ENCODE results near the gene SGMS1.

SGMS1 gene

DNA sequence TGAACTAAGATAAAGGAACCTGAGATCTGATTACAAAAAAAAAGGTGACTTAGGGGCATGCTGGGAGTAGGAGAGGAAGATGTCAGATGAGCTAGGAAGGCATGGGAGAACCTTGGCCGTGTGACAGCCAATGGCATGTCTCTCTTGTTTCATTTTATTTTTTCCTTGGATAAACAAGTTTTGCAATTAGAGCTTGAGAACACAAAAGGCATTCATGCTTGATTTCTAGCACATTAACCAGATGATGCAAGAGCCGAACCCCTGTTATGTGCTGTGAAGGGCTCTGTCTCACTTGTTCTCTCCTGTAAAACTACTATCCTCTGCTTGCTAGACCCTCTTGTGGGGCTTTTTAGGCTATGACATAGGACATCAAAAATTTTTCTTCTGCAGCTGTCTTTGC lies 238.1 kb downstream of the SGMS1 start:
- TF ChIP-seq, protein P1, sequence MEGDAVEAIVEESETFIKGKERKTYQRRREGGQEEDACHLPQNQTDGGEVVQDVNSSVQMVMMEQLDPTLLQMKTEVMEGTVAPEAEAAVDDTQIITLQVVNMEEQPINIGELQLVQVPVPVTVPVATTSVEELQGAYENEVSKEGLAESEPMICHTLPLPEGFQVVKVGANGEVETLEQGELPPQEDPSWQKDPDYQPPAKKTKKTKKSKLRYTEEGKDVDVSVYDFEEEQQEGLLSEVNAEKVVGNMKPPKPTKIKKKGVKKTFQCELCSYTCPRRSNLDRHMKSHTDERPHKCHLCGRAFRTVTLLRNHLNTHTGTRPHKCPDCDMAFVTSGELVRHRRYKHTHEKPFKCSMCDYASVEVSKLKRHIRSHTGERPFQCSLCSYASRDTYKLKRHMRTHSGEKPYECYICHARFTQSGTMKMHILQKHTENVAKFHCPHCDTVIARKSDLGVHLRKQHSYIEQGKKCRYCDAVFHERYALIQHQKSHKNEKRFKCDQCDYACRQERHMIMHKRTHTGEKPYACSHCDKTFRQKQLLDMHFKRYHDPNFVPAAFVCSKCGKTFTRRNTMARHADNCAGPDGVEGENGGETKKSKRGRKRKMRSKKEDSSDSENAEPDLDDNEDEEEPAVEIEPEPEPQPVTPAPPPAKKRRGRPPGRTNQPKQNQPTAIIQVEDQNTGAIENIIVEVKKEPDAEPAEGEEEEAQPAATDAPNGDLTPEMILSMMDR (IDR thresholded peaks at IDR 0.05; ENCODE audit: low read length), result no peak
- Histone ChIP-seq H4K20me1 (ENCODE audit: insufficient read depth, low read length) (no peaks in the 10 kb centered on the region), H3K36me3 (ENCODE audit: insufficient read depth, low read length) (no peaks in the 10 kb centered on the region), H3K4me3 (ENCODE audit: low read depth, low read length, poor library complexity, severe bottlenecking) (no peak overlapping the region), H2AFZ (ENCODE audit: low read length) (no peak overlapping the region), H3K9ac (ENCODE audit: low read length) (no peak overlapping the region), H3K4me2 (ENCODE audit: low read length) (no peak overlapping the region), H3K4me1 (ENCODE audit: insufficient read depth, low read length, severe bottlenecking) (peaks cover 12% of the 10 kb centered on the region), H3K27me3 (ENCODE audit: insufficient read depth, low read length) (no peaks in the 10 kb centered on the region), H3K9me3 (ENCODE audit: low read length) (no peaks in the 10 kb centered on the region), H3K9me2 (ENCODE audit: low read depth, low read length) (no peaks in the 10 kb centered on the region), H3F3A (ENCODE audit: insufficient read depth, low read length) (no peaks in the 10 kb centered on the region), H3K27ac (ENCODE audit: low read depth, low read length, poor library complexity, severe bottlenecking) (no peak overlapping the region), H3K79me2 (ENCODE audit: insufficient read depth, low read length) (no peaks in the 10 kb centered on the region)

- no peaks in the 10 kb centered on the region for H3K27me3 ChIP-seq (ENCODE audit: insufficient read depth, low read length)
- H3K4me3 ChIP-seq (ENCODE audit: low read depth, low read length, poor library complexity, severe bottlenecking), result no peak overlapping the region
- H3F3A ChIP-seq (ENCODE audit: insufficient read depth, low read length), result no peaks in the 10 kb centered on the region
- no peak overlapping the region for H3K9ac ChIP-seq (ENCODE audit: low read length)
- H3K4me1 ChIP-seq (ENCODE audit: insufficient read depth, low read length, severe bottlenecking), result peaks cover 12% of the 10 kb centered on the region
- TF ChIP-seq, protein P1 (IDR thresholded peaks at IDR 0.05; ENCODE audit: low read length), result no peak
- no peak for TF ChIP-seq EZH2 (IDR thresholded peaks at IDR 0.05; ENCODE audit: borderline replicate concordance, low read length)
- H3K27ac ChIP-seq (ENCODE audit: low read depth, low read length, poor library complexity, severe bottlenecking), result no peak overlapping the region
- H3K9me2 ChIP-seq (ENCODE audit: low read depth, low read length), result no peaks in the 10 kb centered on the region
- no peaks in the 10 kb centered on the region for H3K36me3 ChIP-seq (ENCODE audit: insufficient read depth, low read length)
- H4K20me1 ChIP-seq (ENCODE audit: insufficient read depth, low read length), result no peaks in the 10 kb centered on the region
- H2AFZ ChIP-seq (ENCODE audit: low read length), result no peak overlapping the region
- no peak overlapping the region for H3K4me2 ChIP-seq (ENCODE audit: low read length)
- H3K79me2 ChIP-seq (ENCODE audit: insufficient read depth, low read length), result no peaks in the 10 kb centered on the region
- H3K9me3 ChIP-seq (ENCODE audit: low read length), result no peaks in the 10 kb centered on the region
Observed at GRCh38 chr10:50384898-50385297, 238.9 kb downstream of the SGMS1 start.

GRCh38 chr10:50384238-50384637 lies 239.5 kb downstream of the SGMS1 start:
- TF ChIP-seq, protein P1 (IDR thresholded peaks at IDR 0.05; ENCODE audit: low read length), result no peak
- no peak for TF ChIP-seq EZH2 (IDR thresholded peaks at IDR 0.05; ENCODE audit: borderline replicate concordance, low read length)
- Histone ChIP-seq H3K9me2 (ENCODE audit: low read depth, low read length) (no peaks in the 10 kb centered on the region), H3K27me3 (ENCODE audit: insufficient read depth, low read length) (no peaks in the 10 kb centered on the region), H3K4me3 (ENCODE audit: low read depth, low read length, poor library complexity, severe bottlenecking) (no peak overlapping the region), H3K4me2 (ENCODE audit: low read length) (no peak overlapping the region), H3K79me2 (ENCODE audit: insufficient read depth, low read length) (no peaks in the 10 kb centered on the region), H3K4me1 (ENCODE audit: insufficient read depth, low read length, severe bottlenecking) (peaks cover 12% of the 10 kb centered on the region), H4K20me1 (ENCODE audit: insufficient read depth, low read length) (no peaks in the 10 kb centered on the region), H3F3A (ENCODE audit: insufficient read depth, low read length) (no peaks in the 10 kb centered on the region), H3K9me3 (ENCODE audit: low read length) (no peaks in the 10 kb centered on the region), H3K9ac (ENCODE audit: low read length) (no peak overlapping the region), H2AFZ (ENCODE audit: low read length) (no peak overlapping the region), H3K27ac (ENCODE audit: low read depth, low read length, poor library complexity, severe bottlenecking) (no peak overlapping the region), H3K36me3 (ENCODE audit: insufficient read depth, low read length) (no peaks in the 10 kb centered on the region)

Data from OCI-LY1 (cell line).